Esophagus muscularis mucosa (tissue), 4 donors: ENCODE data around the gene ZNF195.

Experiments used
- CTCF ChIP-seq, 3 experiments: fragments of 200-600 bp in 2 of 3; fragments of 450-650 bp in 1 of 3; sonication (generic) in 2 of 3; IDR thresholded peaks; one replicate each; pipeline ENCODE4 v1.5.1; 2017 to 2019; ENCODE audit warnings: antibody characterized with exemption in 3 of 3, mild to moderate bottlenecking in 2 of 3, moderate library complexity in 1 of 3
- EP300 ChIP-seq: sonication (generic); formaldehyde crosslinking; IDR thresholded peaks from one replicate; pipeline ENCODE4 v1.6.1; 2017; ENCODE audit warnings: antibody characterized with exemption
- POLR2A ChIP-seq: fragments of 450-650 bp; IDR thresholded peaks from one replicate; pipeline ENCODE4 v1.6.1; 2017; ENCODE audit warnings: antibody characterized with exemption, moderate library complexity, mild to moderate bottlenecking, low read depth
- POLR2AphosphoS5 ChIP-seq, 2 donors: sonication (generic); formaldehyde crosslinking; IDR thresholded peaks; one replicate each; pipeline ENCODE4 v1.6.1; 2017; ENCODE audit warnings: antibody characterized with exemption in 2 of 2

GRCh38 chr11:3382613-3383285 is 3.8 kb upstream of the ZNF195 start:
- TF ChIP-seq POLR2A (no peak), EP300 (no peak), CTCF (IDR thresholded peaks at IDR 0.05) (no peak), POLR2AphosphoS5 (IDR thresholded peaks at IDR 0.05) (no peak)
